HEK293 (cell line): ENCODE measurements around the gene LHX2.

ENCODE experiments used
- ATF2 ChIP-seq: fragments of 450-650 bp; formaldehyde crosslinking; IDR thresholded peaks from 2 replicates; pipeline ENCODE4 v1.5.1; 2016; ENCODE audit warnings: missing biosample characterization, missing genetic modification characterization, low read depth
- CTCF ChIP-seq: fragments of 450-650 bp; formaldehyde crosslinking; IDR thresholded peaks from 2 replicates; pipeline ENCODE4 v1.5.1; 2016; ENCODE audit warnings: missing biosample characterization, missing genetic modification characterization
- HIC1 ChIP-seq: fragments of 450-650 bp; formaldehyde crosslinking; IDR thresholded peaks from 2 replicates; pipeline ENCODE4 v1.5.1; 2016; ENCODE audit warnings: missing biosample characterization, missing genetic modification characterization
- KLF16 ChIP-seq: fragments of 450-650 bp; formaldehyde crosslinking; IDR thresholded peaks from 2 replicates; pipeline ENCODE4 v1.5.1; 2017; ENCODE audit warnings: missing biosample characterization, missing genetic modification characterization
- TCF7L2 ChIP-seq: IDR thresholded peaks from 2 replicates; pipeline ENCODE4 v1.6.1; 2011; ENCODE audit warnings: low read depth, mild to moderate bottlenecking, inconsistent platforms, low read length, moderate library complexity, borderline replicate concordance
- TSHZ1 ChIP-seq: fragments of 450-650 bp; formaldehyde crosslinking; IDR thresholded peaks from 2 replicates; pipeline ENCODE4 v1.5.1; 2016; ENCODE audit warnings: missing biosample characterization, missing genetic modification characterization, borderline replicate concordance
- ZBTB49 ChIP-seq: fragments of 450-650 bp; formaldehyde crosslinking; IDR thresholded peaks from 2 replicates; pipeline ENCODE4 v1.5.1; 2016; ENCODE audit warnings: missing biosample characterization, missing genetic modification characterization, low read depth
- ZFP3 ChIP-seq: fragments of 450-650 bp; formaldehyde crosslinking; IDR thresholded peaks from 2 replicates; pipeline ENCODE4 v1.5.1; 2016; ENCODE audit warnings: low read depth, missing biosample characterization, missing genetic modification characterization
- ZNF121 ChIP-seq: fragments of 450-650 bp; formaldehyde crosslinking; IDR thresholded peaks from 2 replicates; pipeline ENCODE4 v1.5.1; 2016; ENCODE audit warnings: missing biosample characterization, missing genetic modification characterization
- ZNF157 ChIP-seq: fragments of 450-650 bp; formaldehyde crosslinking; IDR thresholded peaks from 2 replicates; pipeline ENCODE4 v1.5.1; 2016; ENCODE audit warnings: missing biosample characterization, missing genetic modification characterization
- ZNF239 ChIP-seq: fragments of 450-650 bp; formaldehyde crosslinking; IDR thresholded peaks from 2 replicates; pipeline ENCODE4 v1.5.1; 2016; ENCODE audit warnings: missing biosample characterization, missing genetic modification characterization
- ZNF350 ChIP-seq: fragments of 450-650 bp; formaldehyde crosslinking; IDR thresholded peaks from 2 replicates; pipeline ENCODE4 v1.5.0; 2017; ENCODE audit warnings: missing biosample characterization, mild to moderate bottlenecking, missing genetic modification characterization
- ZNF621 ChIP-seq: fragments of 450-650 bp; formaldehyde crosslinking; IDR thresholded peaks from 2 replicates; pipeline ENCODE4 v1.5.1; 2017; ENCODE audit warnings: missing biosample characterization, missing genetic modification characterization
- ZSCAN4 ChIP-seq: fragments of 450-650 bp; formaldehyde crosslinking; IDR thresholded peaks from 2 replicates; pipeline ENCODE4 v1.5.1; 2017; ENCODE audit warnings: missing biosample characterization, missing genetic modification characterization

- TF ChIP-seq ZNF621 (no peak), CTCF (no peak), ZFP3 (no peak), ZNF157 (tag by site-specific recombination) (no peak), TCF7L2 (no peak), ZSCAN4 (tag by site-specific recombination) (no peak), ZNF239 (no peak), ZNF350 (tag by site-specific recombination) (no peak), ATF2 (tag by site-specific recombination) (no peak), KLF16 (tag by site-specific recombination) (no peak), ZNF121 (tag by site-specific recombination) (no peak), ZBTB49 (tag by site-specific recombination) (no peak), HIC1 (tag by site-specific recombination) (no peak), TSHZ1 (tag by site-specific recombination) (no peak)
Measured at GRCh38 chr9:123998278-123998925, 13.2 kb upstream of the LHX2 start.
